Neuron (in vitro differentiated cells): Measurements from ENCODE around the gene ACTN3.

Source experiments
- H2AFZ ChIP-seq: one replicate; pipeline ENCODE4 v1.6.1; 2013; ENCODE audit warnings: low read depth, mild to moderate bottlenecking, inconsistent platforms, low read length, moderate library complexity
- H3K27me3 ChIP-seq: one replicate; pipeline ENCODE4 v1.6.1; 2013; ENCODE audit warnings: low read length; ENCODE audit not compliant: insufficient read depth
- H3K36me3 ChIP-seq: one replicate; pipeline ENCODE4 v1.6.1; 2013; ENCODE audit warnings: low read length; ENCODE audit not compliant: insufficient read depth
- H3K4me1 ChIP-seq: one replicate; pipeline ENCODE4 v1.6.1; 2013; ENCODE audit warnings: low read length; ENCODE audit not compliant: insufficient read depth
- H3K4me3 ChIP-seq: 2 replicates; pipeline ENCODE4 v1.5.1; 2013; ENCODE audit warnings: mild to moderate bottlenecking, low read length, moderate library complexity
- H3K9me3 ChIP-seq: one replicate; pipeline ENCODE4 v1.6.1; 2013; ENCODE audit warnings: low read length

ACTN3 gene

GRCh38 chr11:66548774-66549630 is 2.3 kb downstream of the ACTN3 start:
- Histone ChIP-seq H3K4me1 (peaks cover 24% of the 10 kb centered on the region), H2AFZ (no peak overlapping the region), H3K27me3 (no peaks in the 10 kb centered on the region), H3K9me3 (no peaks in the 10 kb centered on the region), H3K4me3 (no peak overlapping the region), H3K36me3 (no peaks in the 10 kb centered on the region)

- H2AFZ ChIP-seq, result no peak overlapping the region
- no peaks in the 10 kb centered on the region for H3K9me3 ChIP-seq
- no peak overlapping the region for H3K4me3 ChIP-seq
- no peaks in the 10 kb centered on the region for H3K36me3 ChIP-seq
- no peaks in the 10 kb centered on the region for H3K27me3 ChIP-seq
- H3K4me1 ChIP-seq, result peaks cover 17% of the 10 kb centered on the region
These were observed 3.0 kb downstream of the ACTN3 start for GRCh38 chr11:66549696-66550095.

GRCh38 chr11:66550887-66551286 is 4.2 kb downstream of the ACTN3 start:
- H3K27me3 ChIP-seq, result no peaks in the 10 kb centered on the region
- no peak overlapping the region for H3K4me3 ChIP-seq
- no peaks in the 10 kb centered on the region for H3K36me3 ChIP-seq
- H3K4me1 ChIP-seq, result peaks cover 11% of the 10 kb centered on the region
- no peaks in the 10 kb centered on the region for H3K9me3 ChIP-seq
- no peak overlapping the region for H2AFZ ChIP-seq

- H3K27me3 ChIP-seq, result no peaks in the 10 kb centered on the region
- H3K36me3 ChIP-seq, result no peaks in the 10 kb centered on the region
- H3K9me3 ChIP-seq, result no peaks in the 10 kb centered on the region
- H3K4me3 ChIP-seq, result no peak overlapping the region
- H2AFZ ChIP-seq, result no peak overlapping the region
- H3K4me1 ChIP-seq, result no peaks in the 10 kb centered on the region
These were observed 7.9 kb downstream of the ACTN3 start for GRCh38 chr11:66554602-66555001.

GRCh38 chr11:66555416-66555815 is 8.7 kb downstream of the ACTN3 start:
- H2AFZ ChIP-seq, result no peak overlapping the region
- no peaks in the 10 kb centered on the region for H3K9me3 ChIP-seq
- H3K4me3 ChIP-seq, result no peak overlapping the region
- no peaks in the 10 kb centered on the region for H3K27me3 ChIP-seq
- H3K36me3 ChIP-seq, result no peaks in the 10 kb centered on the region
- H3K4me1 ChIP-seq, result no peaks in the 10 kb centered on the region

DNA sequence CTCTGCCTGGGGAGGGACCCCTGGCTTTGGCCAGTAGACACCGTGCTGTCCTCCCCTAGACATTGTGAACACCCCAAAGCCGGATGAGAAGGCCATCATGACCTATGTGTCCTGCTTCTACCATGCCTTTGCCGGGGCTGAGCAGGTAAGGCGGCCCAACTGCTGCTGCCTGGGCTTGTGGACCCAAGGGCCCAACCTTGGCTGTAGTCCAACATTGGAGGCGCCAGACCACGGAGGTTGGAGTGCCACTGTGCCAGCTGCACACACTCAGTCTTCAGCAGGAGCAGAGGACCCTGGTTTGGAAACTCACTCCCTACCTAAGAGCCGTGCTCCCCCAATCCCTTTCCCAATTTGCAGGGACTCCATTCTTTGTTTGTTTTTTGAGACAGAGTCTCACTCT is 9.4 kb downstream of the ACTN3 start:
- H3K36me3 ChIP-seq, result no peaks in the 10 kb centered on the region
- H3K4me3 ChIP-seq, result no peak overlapping the region

GRCh38 chr11:66557733-66558326 is 11.1 kb downstream of the ACTN3 start:
- no peak overlapping the region for H3K4me3 ChIP-seq
- H2AFZ ChIP-seq, result no peak overlapping the region
- no peaks in the 10 kb centered on the region for H3K27me3 ChIP-seq
- no peaks in the 10 kb centered on the region for H3K4me1 ChIP-seq
- no peaks in the 10 kb centered on the region for H3K9me3 ChIP-seq
- no peaks in the 10 kb centered on the region for H3K36me3 ChIP-seq

More for the DNA sequence above, 9.4 kb downstream of the ACTN3 start:
- Histone ChIP-seq H2AFZ (no peak overlapping the region), H3K4me1 (no peaks in the 10 kb centered on the region), H3K27me3 (no peaks in the 10 kb centered on the region), H3K9me3 (no peaks in the 10 kb centered on the region)

GRCh38 chr11:66559142-66559865 is 12.6 kb downstream of the ACTN3 start:
- Histone ChIP-seq H3K9me3 (no peaks in the 10 kb centered on the region), H3K4me3 (no peak overlapping the region), H3K36me3 (no peaks in the 10 kb centered on the region), H2AFZ (no peak overlapping the region), H3K27me3 (no peaks in the 10 kb centered on the region), H3K4me1 (no peaks in the 10 kb centered on the region)

DNA sequence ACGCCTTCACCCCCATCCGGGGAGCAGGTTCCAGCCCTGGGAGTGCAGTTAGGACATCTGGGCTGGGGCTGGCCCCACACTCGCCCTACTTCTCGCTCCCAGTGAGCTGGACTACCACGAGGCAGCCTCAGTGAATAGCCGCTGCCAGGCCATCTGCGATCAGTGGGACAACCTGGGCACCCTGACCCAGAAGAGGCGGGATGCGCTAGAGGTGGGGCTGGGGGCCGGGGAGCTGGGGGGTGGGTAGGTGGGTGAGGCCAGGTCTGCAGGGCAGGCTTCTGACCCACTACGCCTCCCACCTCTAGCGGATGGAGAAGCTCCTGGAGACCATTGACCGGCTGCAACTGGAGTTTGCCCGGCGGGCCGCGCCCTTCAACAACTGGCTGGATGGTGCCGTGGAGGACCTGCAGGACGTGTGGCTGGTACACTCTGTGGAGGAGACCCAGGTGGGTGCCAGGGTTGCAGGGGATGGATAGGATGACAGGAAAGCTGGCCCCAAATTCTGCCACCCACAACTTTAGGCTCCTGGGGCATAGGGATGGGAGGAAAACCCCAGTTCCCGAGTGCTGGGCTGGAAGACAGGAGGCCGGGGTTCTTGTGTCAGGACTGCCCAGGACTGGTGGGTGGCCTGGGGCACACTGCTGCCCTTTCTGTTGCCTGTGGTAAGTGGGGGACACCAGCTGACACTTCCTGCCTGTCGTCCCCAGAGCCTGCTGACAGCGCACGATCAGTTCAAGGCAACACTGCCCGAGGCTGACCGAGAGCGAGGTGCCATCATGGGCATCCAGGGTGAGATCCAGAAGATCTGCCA is 13.4 kb downstream of the ACTN3 start:
- Histone ChIP-seq H2AFZ (no peak overlapping the region), H3K4me3 (no peak overlapping the region), H3K9me3 (no peaks in the 10 kb centered on the region), H3K27me3 (no peaks in the 10 kb centered on the region), H3K36me3 (no peaks in the 10 kb centered on the region), H3K4me1 (no peaks in the 10 kb centered on the region)

- H3K9me3 ChIP-seq, result no peaks in the 10 kb centered on the region
- H3K27me3 ChIP-seq, result no peaks in the 10 kb centered on the region
- H2AFZ ChIP-seq, result no peak overlapping the region
- H3K4me3 ChIP-seq, result no peak overlapping the region
- no peaks in the 10 kb centered on the region for H3K4me1 ChIP-seq
- no peaks in the 10 kb centered on the region for H3K36me3 ChIP-seq
These were observed 14.7 kb downstream of the ACTN3 start for GRCh38 chr11:66561178-66561974.

DNA sequence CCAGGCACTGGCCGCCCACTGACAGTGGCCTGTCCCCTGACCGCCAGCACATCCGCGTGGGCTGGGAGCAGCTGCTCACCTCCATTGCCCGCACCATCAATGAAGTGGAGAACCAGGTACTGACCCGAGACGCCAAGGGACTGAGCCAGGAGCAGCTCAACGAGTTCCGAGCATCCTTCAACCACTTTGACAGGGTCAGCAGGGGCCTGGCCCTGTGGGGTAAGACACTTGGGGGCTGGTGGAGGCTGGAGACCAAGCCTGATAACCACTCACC is 15.2 kb downstream of the ACTN3 start:
- Histone ChIP-seq H3K4me1 (no peaks in the 10 kb centered on the region), H3K4me3 (no peak overlapping the region)

GRCh38 chr11:66562275-66562674 is 15.6 kb downstream of the ACTN3 start:
- Histone ChIP-seq H3K9me3 (no peaks in the 10 kb centered on the region), H2AFZ (no peak overlapping the region)

More for the DNA sequence above, 15.2 kb downstream of the ACTN3 start:
- H3K9me3 ChIP-seq, result no peaks in the 10 kb centered on the region
- no peaks in the 10 kb centered on the region for H3K36me3 ChIP-seq
- H3K27me3 ChIP-seq, result no peaks in the 10 kb centered on the region
- no peak overlapping the region for H2AFZ ChIP-seq

More at GRCh38 chr11:66562275-66562674, 15.6 kb downstream of the ACTN3 start:
- no peak overlapping the region for H3K4me3 ChIP-seq
- no peaks in the 10 kb centered on the region for H3K27me3 ChIP-seq
- H3K4me1 ChIP-seq, result no peaks in the 10 kb centered on the region
- H3K36me3 ChIP-seq, result no peaks in the 10 kb centered on the region
